Erythroblast (primary cell): ENCODE measurements around the gene PRKAR2B.
A peak's percentile ranks its signal among the peaks of the same experiment; 100 is the strongest.

Experiments used
- GATA1 ChIP-seq: IDR thresholded peaks from 2 replicates; pipeline ENCODE4 v1.6.1; 2011; ENCODE audit warnings: low read depth, mild to moderate bottlenecking, control low read depth, low read length, moderate library complexity
- POLR2A ChIP-seq: IDR thresholded peaks from 2 replicates; pipeline ENCODE4 v1.6.1; 2011; ENCODE audit warnings: mild to moderate bottlenecking, low read length

- TF ChIP-seq POLR2A (peak; percentile 57), GATA1 (no peak)
Observed at GRCh38 chr7:107044347-107045194, at the start of gene PRKAR2B.
